SK-N-SH (cell line): ENCODE results near the gene DYRK1A. TPM values are rescaled to one million over a fixed set of nuclear protein-coding genes. Genes with fewer than 3 reads are reported as not detected.

ENCODE experiments used
- CTCF ChIA-PET: fragments of 300-600, 350-600 bp; formaldehyde crosslinking; extraction: SDS; loops from one replicate; lab custom pipeline; 2021; lab: Yijun Ruan, JAX
- POLR2A ChIA-PET: fragments of 350-600 bp; sonication (Branson Sonifier 250); formaldehyde crosslinking; extraction: SDS; loops from one replicate; lab custom pipeline; 2020; ENCODE audit warnings: antibody characterized with exemption, inconsistent platforms; lab: Yijun Ruan, JAX
- DNase-seq: peaks from one replicate; pipeline ENCODE4 v3.0.0; 2012
- H2AFZ ChIP-seq: fragments of 200-600 bp; sonication (generic); 2 replicates; pipeline ENCODE4 v1.8.1; 2016; ENCODE audit warnings: antibody characterized with exemption, mild to moderate bottlenecking, low read depth
- H3F3A ChIP-seq: fragments of 200-600 bp; sonication (generic); replicated peaks from 2 replicates; pipeline ENCODE3; 2016; ENCODE audit warnings: antibody characterized with exemption, mild to moderate bottlenecking; ENCODE audit not compliant: insufficient read depth
- H3K27ac ChIP-seq, 2 experiments: fragments of 200-500 bp in 1 of 2; fragments of 200-600 bp in 1 of 2; sonication (Bioruptor generic) in 1 of 2; sonication (generic), shearing (Covaris generic) in 1 of 2; 2 replicates each; pipeline versions ENCODE4 v1.5.1 to v1.6.1; 2014 to 2016; ENCODE audit warnings: low read depth in 2 of 2, inconsistent platforms in 1 of 2, low read length in 1 of 2, mild to moderate bottlenecking in 1 of 2, mixed read lengths in 1 of 2
- H3K27me3 ChIP-seq: fragments of 200-600 bp; sonication (generic), shearing (Covaris generic); 2 replicates; pipeline ENCODE4 v1.6.1; 2016; ENCODE audit warnings: mixed run types; ENCODE audit not compliant: insufficient read depth
- H3K36me3 ChIP-seq, 2 experiments: fragments of 200-500 bp in 1 of 2; fragments of 200-600 bp in 1 of 2; sonication (Bioruptor generic) in 1 of 2; sonication (generic) in 1 of 2; replicated peaks in 1 of 2; 2 replicates each; pipeline versions ENCODE3 to v1.5.1; 2014 to 2016; ENCODE audit warnings: low read length in 1 of 2, mild to moderate bottlenecking in 1 of 2; ENCODE audit not compliant: insufficient read depth in 2 of 2, control insufficient read depth in 1 of 2
- H3K4me1 ChIP-seq, 2 experiments: fragments of 200-500 bp in 1 of 2; fragments of 200-600 bp in 1 of 2; sonication (Bioruptor generic) in 1 of 2; sonication (generic), shearing (Covaris generic) in 1 of 2; 2 replicates each; pipeline versions ENCODE4 v1.5.1 to v1.6.1; 2014 to 2016; ENCODE audit warnings: low read depth in 1 of 2, low read length in 1 of 2, mixed run types in 1 of 2; ENCODE audit not compliant: insufficient read depth in 2 of 2, control insufficient read depth in 1 of 2
- H3K4me2 ChIP-seq: fragments of 200-600 bp; sonication (generic), shearing (Covaris generic); 2 replicates; pipeline ENCODE4 v1.6.1; 2017; ENCODE audit warnings: mixed run types
- H3K4me3 ChIP-seq, 2 experiments: fragments of 200-500 bp in 1 of 2; fragments of 200-600 bp in 1 of 2; sonication (Bioruptor generic) in 1 of 2; sonication (generic), shearing (Covaris generic) in 1 of 2; 2 replicates each; pipeline versions ENCODE4 v1.5.1 to v1.8.1; 2014 to 2016; ENCODE audit warnings: low read depth in 2 of 2, inconsistent platforms in 1 of 2, low read length in 1 of 2, mild to moderate bottlenecking in 1 of 2, mixed read lengths in 1 of 2, moderate library complexity in 1 of 2
- H3K79me2 ChIP-seq: fragments of 200-600 bp; sonication (generic); 2 replicates; pipeline ENCODE4 v1.8.1; 2017; ENCODE audit warnings: mild to moderate bottlenecking; ENCODE audit not compliant: insufficient read depth
- H3K9ac ChIP-seq: fragments of 200-600 bp; sonication (generic); 2 replicates; pipeline ENCODE4 v1.6.1; 2017; ENCODE audit warnings: mixed run types
- H3K9me2 ChIP-seq: fragments of 200-600 bp; sonication (generic); 2 replicates; pipeline ENCODE4 v1.6.1; 2017; ENCODE audit warnings: mixed run types
- H3K9me3 ChIP-seq: fragments of 200-600 bp; sonication (generic); 2 replicates; pipeline ENCODE4 v1.6.1; 2017; ENCODE audit warnings: mixed run types, mild to moderate bottlenecking, moderate library complexity
- H4K20me1 ChIP-seq: fragments of 200-600 bp; sonication (generic); 2 replicates; pipeline ENCODE4 v1.6.1; 2017; ENCODE audit warnings: mild to moderate bottlenecking, mixed run types; ENCODE audit not compliant: insufficient read depth
- CTCF ChIP-seq: fragments of 200-600 bp; sonication (generic); IDR thresholded peaks from 2 replicates; pipeline ENCODE4 v1.6.1; 2017; ENCODE audit warnings: antibody characterized with exemption, mild to moderate bottlenecking, moderate library complexity
- EZH2phosphoT487 ChIP-seq: fragments of 200-600 bp; sonication (generic); IDR thresholded peaks from 2 replicates; pipeline ENCODE4 v1.6.1; 2017; ENCODE audit warnings: low read depth, mixed run types, mild to moderate bottlenecking, antibody characterized with exemption, moderate library complexity, borderline replicate concordance
- FOXJ3 ChIP-seq: sonication (generic); formaldehyde crosslinking; IDR thresholded peaks from 2 replicates; pipeline ENCODE4 v1.5.1; 2020; ENCODE audit warnings: mild to moderate bottlenecking, missing genetic modification reagents
- FOXM1 ChIP-seq: IDR thresholded peaks from 2 replicates; pipeline ENCODE4 v1.4.0; 2012; ENCODE audit warnings: low read depth, mild to moderate bottlenecking
- GABPA ChIP-seq: IDR thresholded peaks from 2 replicates; pipeline ENCODE4 v1.4.0; 2012; ENCODE audit warnings: low read depth, mild to moderate bottlenecking
- IRF3 ChIP-seq: fragments of 150-350 bp; IDR thresholded peaks from 2 replicates; pipeline ENCODE4 v1.6.1; 2016; ENCODE audit warnings: mild to moderate bottlenecking, low read depth, low read length
- MAX ChIP-seq: IDR thresholded peaks from 2 replicates; pipeline ENCODE4 v1.4.0; 2012; ENCODE audit warnings: low read depth
- MEF2A ChIP-seq: IDR thresholded peaks from 2 replicates; pipeline ENCODE4 v1.4.0; 2012; ENCODE audit warnings: low read depth, borderline replicate concordance
- RXRA ChIP-seq: IDR thresholded peaks from 2 replicates; pipeline ENCODE4 v1.4.0; 2012; ENCODE audit warnings: low read depth, mild to moderate bottlenecking, borderline replicate concordance
- SIN3A ChIP-seq: IDR thresholded peaks from 2 replicates; pipeline ENCODE4 v1.6.1; 2012; ENCODE audit warnings: low read depth, mild to moderate bottlenecking, low read length, moderate library complexity, borderline replicate concordance
- TAF1 ChIP-seq: IDR thresholded peaks from 2 replicates; pipeline ENCODE4 v1.6.1; 2012; ENCODE audit warnings: low read depth, mild to moderate bottlenecking, low read length, moderate library complexity, borderline replicate concordance
- TEAD4 ChIP-seq: IDR thresholded peaks from 2 replicates; pipeline ENCODE4 v1.4.0; 2012; ENCODE audit warnings: mild to moderate bottlenecking, borderline replicate concordance; ENCODE audit not compliant: insufficient read depth
- USF1 ChIP-seq: IDR thresholded peaks from 2 replicates; pipeline ENCODE4 v1.4.0; 2012; ENCODE audit warnings: low read depth, borderline replicate concordance
- ZBTB33 ChIP-seq: IDR thresholded peaks from 2 replicates; pipeline ENCODE4 v1.4.0; 2012; ENCODE audit warnings: low read depth, borderline replicate concordance
- WGBS: methylation state at CpG from one replicate; pipeline ENCODE4 v1.1.6; 2017; ENCODE audit warnings: low lambda C conversion rate; 5-methylcytosine and 5-hydroxymethylcytosine counted together
- polyA plus RNA-seq, 3 experiments: library from polyadenylated mRNA; depleted of rRNA; stranded (reverse); fragments of >200 nt; gene quantifications; 2 replicates each; pipeline ENCODE4 v1.2.3, GENCODE V29; 2012

DYRK1A gene
- polyA plus RNA-seq, 1 of the 3 experiments (the other 2 are of a cell fraction) = 19.3 TPM

- H3K4me2 ChIP-seq = no peak overlapping the region
- WGBS = 96% methylated on average over 5 of the region's 5 CpGs
- peaks cover 99% of the 10 kb centered on the region for H3K79me2 ChIP-seq
- H3K9ac ChIP-seq = no peak overlapping the region
- H3K27ac ChIP-seq = no peak overlapping the region; a peak in 1 of 4 replicates
- peaks cover 7 to 23% of the 10 kb centered on the region in 2 experiments; a peak in 3 of 4 replicates for H3K4me1 ChIP-seq
- H4K20me1 ChIP-seq = peaks cover 85% of the 10 kb centered on the region
- no peak overlapping the region for H2AFZ ChIP-seq
- CTCF ChIA-PET = no interaction called here
- no peaks in the 10 kb centered on the region for H3K9me2 ChIP-seq
- TF ChIP-seq FOXM1 = no peak
- TF ChIP-seq MEF2A = no peak
- no peak for TF ChIP-seq IRF3
- TF ChIP-seq CTCF = no peak
- no peak for TF ChIP-seq ZBTB33
- no peak for TF ChIP-seq SIN3A
- TF ChIP-seq MAX = no peak
- TF ChIP-seq TEAD4 = no peak
- TF ChIP-seq RXRA = no peak
- no peak for TF ChIP-seq GABPA
- POLR2A ChIA-PET = no interaction called here
- no peak for DNase-seq
- no peak overlapping the region for H3K4me3 ChIP-seq
- H3K36me3 ChIP-seq = peaks cover 13 to 29% of the 10 kb centered on the region in 2 experiments
- no peaks in the 10 kb centered on the region for H3K9me3 ChIP-seq
- H3K27me3 ChIP-seq = no peaks in the 10 kb centered on the region
- peaks cover 8% of the 10 kb centered on the region for H3F3A ChIP-seq
These were observed 66.3 kb downstream of the DYRK1A start for GRCh38 chr21:37432710-37433455.

GRCh38 chr21:37433456-37433840, 66.9 kb downstream of the DYRK1A start:
- H3F3A ChIP-seq = peaks cover 8% of the 10 kb centered on the region
- peak overlapping the region in 1 of 2 experiments; percentile 97; a peak in 2 of 4 replicates for H3K27ac ChIP-seq
- H3K36me3 ChIP-seq = peaks cover 12 to 28% of the 10 kb centered on the region in 2 experiments
- no peaks in the 10 kb centered on the region for H3K9me3 ChIP-seq
- 91% methylated on average over 5 of the region's 5 CpGs for WGBS
- peaks cover 7 to 20% of the 10 kb centered on the region in 2 experiments; a peak in 3 of 4 replicates for H3K4me1 ChIP-seq
- no peaks in the 10 kb centered on the region for H3K9me2 ChIP-seq
- ChIA-PET CTCF (no interaction called here), POLR2A (no interaction called here)
- H2AFZ ChIP-seq = no peak overlapping the region
- no peak overlapping the region for H3K4me3 ChIP-seq
- H3K27me3 ChIP-seq = no peaks in the 10 kb centered on the region
- no peak overlapping the region for H3K4me2 ChIP-seq
- H4K20me1 ChIP-seq = peaks cover 85% of the 10 kb centered on the region
- H3K9ac ChIP-seq = no peak overlapping the region
- peaks cover 99% of the 10 kb centered on the region for H3K79me2 ChIP-seq
- DNase-seq = no peak
- TF ChIP-seq FOXJ3 (CRISPR knock-in tag) = no peak
- TF ChIP-seq ZBTB33 = no peak
- no peak for TF ChIP-seq TAF1
- no peak for TF ChIP-seq EZH2phosphoT487
- TF ChIP-seq CTCF = no peak
- no peak for TF ChIP-seq USF1
- TF ChIP-seq TEAD4 = no peak
